ENCODE measurements around the gene MOSPD3. TPM values are rescaled to one million over a fixed set of nuclear protein-coding genes. Genes with fewer than 3 reads are reported as not detected.

The MOSPD3 gene
- total and polyA plus RNA-seq, 2 of the 13 experiments (the other 11 are each of a cell fraction or from before 2014, with no cell fraction given) = 7.6 to 8.8 TPM

GRCh38 chr7:100611983-100612729, at the start of gene MOSPD3 (continued):
- TF ChIP-seq, protein P1, sequence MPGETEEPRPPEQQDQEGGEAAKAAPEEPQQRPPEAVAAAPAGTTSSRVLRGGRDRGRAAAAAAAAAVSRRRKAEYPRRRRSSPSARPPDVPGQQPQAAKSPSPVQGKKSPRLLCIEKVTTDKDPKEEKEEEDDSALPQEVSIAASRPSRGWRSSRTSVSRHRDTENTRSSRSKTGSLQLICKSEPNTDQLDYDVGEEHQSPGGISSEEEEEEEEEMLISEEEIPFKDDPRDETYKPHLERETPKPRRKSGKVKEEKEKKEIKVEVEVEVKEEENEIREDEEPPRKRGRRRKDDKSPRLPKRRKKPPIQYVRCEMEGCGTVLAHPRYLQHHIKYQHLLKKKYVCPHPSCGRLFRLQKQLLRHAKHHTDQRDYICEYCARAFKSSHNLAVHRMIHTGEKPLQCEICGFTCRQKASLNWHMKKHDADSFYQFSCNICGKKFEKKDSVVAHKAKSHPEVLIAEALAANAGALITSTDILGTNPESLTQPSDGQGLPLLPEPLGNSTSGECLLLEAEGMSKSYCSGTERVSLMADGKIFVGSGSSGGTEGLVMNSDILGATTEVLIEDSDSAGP (CRISPR knock-in tag; IDR thresholded peaks at IDR 0.05; ENCODE audit: borderline replicate concordance) = peak; percentile 59; the same call in 1 of the 2 replicates
- TF ChIP-seq GABPA (IDR thresholded peaks at IDR 0.05; ENCODE audit: low read depth, low read length) (peak; percentile 63), GABPA (CRISPR knock-in tag; IDR thresholded peaks at IDR 0.05; ENCODE audit: low read depth) (peak; percentile 83), ZNF772 (CRISPR knock-in tag; IDR thresholded peaks at IDR 0.05) (peak; percentile 66; the same call in 1 of the 2 replicates), NFYB (CRISPR knock-in tag; IDR thresholded peaks at IDR 0.05) (peak; percentile 92), GZF1 (CRISPR knock-in tag; IDR thresholded peaks at IDR 0.05) (no peak), TAF1 (CRISPR knock-in tag; IDR thresholded peaks at IDR 0.05) (peak; percentile 33; the same call in 1 of the 2 replicates), CREM (IDR thresholded peaks at IDR 0.05) (peak; percentile 80), CREM (CRISPR knock-in tag; IDR thresholded peaks at IDR 0.05) (no peak), FOXK1 (CRISPR knock-in tag; IDR thresholded peaks at IDR 0.05; ENCODE audit: borderline replicate concordance, low read depth) (peak; percentile 25; the same call in 1 of the 2 replicates), MTA3 (CRISPR knock-in tag; IDR thresholded peaks at IDR 0.05) (no peak), ZMYM4 (CRISPR knock-in tag; IDR thresholded peaks at IDR 0.05) (peak; percentile 50), ZFX (CRISPR knock-in tag; IDR thresholded peaks at IDR 0.05; ENCODE audit: low read depth) (peak; percentile 1; the same call in 1 of the 2 replicates), HDAC1 (CRISPR knock-in tag; IDR thresholded peaks at IDR 0.05) (peak; percentile 56), HNF4A (CRISPR knock-in tag; IDR thresholded peaks at IDR 0.05) (0 out of 2 replicates have a peak, but pooled peaks have one; percentile 9), ISX (CRISPR knock-in tag; conservative IDR thresholded peaks at IDR 0.05) (no peak; the same call in 1 of the 2 replicates), RELA (CRISPR knock-in tag; IDR thresholded peaks at IDR 0.05) (peak; percentile 59; the same call in 1 of the 2 replicates), TGIF2 (CRISPR knock-in tag; IDR thresholded peaks at IDR 0.05) (0 out of 2 replicates have a peak, but pooled peaks have one; percentile 41), E2F5 (CRISPR knock-in tag; conservative IDR thresholded peaks at IDR 0.05) (no peak), SP1 (IDR thresholded peaks at IDR 0.05) (no peak), SP1 (CRISPR knock-in tag; IDR thresholded peaks at IDR 0.05) (peak; percentile 50; the same call in 1 of the 2 replicates), PTBP1 (IDR thresholded peaks at IDR 0.05; ENCODE audit: low read depth, low read length, poor library complexity, severe bottlenecking) (no peak), ETV5 (CRISPR knock-in tag; IDR thresholded peaks at IDR 0.05; ENCODE audit: borderline replicate concordance) (peak; percentile 43; the same call in 1 of the 2 replicates), SAP130 (CRISPR knock-in tag; IDR thresholded peaks at IDR 0.05; ENCODE audit: low read depth) (peak; percentile 78; the same call in 1 of the 2 replicates)
- TF ChIP-seq, protein P2, sequence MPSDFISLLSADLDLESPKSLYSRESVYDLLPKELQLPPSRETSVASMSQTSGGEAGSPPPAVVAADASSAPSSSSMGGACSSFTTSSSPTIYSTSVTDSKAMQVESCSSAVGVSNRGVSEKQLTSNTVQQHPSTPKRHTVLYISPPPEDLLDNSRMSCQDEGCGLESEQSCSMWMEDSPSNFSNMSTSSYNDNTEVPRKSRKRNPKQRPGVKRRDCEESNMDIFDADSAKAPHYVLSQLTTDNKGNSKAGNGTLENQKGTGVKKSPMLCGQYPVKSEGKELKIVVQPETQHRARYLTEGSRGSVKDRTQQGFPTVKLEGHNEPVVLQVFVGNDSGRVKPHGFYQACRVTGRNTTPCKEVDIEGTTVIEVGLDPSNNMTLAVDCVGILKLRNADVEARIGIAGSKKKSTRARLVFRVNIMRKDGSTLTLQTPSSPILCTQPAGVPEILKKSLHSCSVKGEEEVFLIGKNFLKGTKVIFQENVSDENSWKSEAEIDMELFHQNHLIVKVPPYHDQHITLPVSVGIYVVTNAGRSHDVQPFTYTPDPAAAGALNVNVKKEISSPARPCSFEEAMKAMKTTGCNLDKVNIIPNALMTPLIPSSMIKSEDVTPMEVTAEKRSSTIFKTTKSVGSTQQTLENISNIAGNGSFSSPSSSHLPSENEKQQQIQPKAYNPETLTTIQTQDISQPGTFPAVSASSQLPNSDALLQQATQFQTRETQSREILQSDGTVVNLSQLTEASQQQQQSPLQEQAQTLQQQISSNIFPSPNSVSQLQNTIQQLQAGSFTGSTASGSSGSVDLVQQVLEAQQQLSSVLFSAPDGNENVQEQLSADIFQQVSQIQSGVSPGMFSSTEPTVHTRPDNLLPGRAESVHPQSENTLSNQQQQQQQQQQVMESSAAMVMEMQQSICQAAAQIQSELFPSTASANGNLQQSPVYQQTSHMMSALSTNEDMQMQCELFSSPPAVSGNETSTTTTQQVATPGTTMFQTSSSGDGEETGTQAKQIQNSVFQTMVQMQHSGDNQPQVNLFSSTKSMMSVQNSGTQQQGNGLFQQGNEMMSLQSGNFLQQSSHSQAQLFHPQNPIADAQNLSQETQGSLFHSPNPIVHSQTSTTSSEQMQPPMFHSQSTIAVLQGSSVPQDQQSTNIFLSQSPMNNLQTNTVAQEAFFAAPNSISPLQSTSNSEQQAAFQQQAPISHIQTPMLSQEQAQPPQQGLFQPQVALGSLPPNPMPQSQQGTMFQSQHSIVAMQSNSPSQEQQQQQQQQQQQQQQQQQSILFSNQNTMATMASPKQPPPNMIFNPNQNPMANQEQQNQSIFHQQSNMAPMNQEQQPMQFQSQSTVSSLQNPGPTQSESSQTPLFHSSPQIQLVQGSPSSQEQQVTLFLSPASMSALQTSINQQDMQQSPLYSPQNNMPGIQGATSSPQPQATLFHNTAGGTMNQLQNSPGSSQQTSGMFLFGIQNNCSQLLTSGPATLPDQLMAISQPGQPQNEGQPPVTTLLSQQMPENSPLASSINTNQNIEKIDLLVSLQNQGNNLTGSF (CRISPR knock-in tag; IDR thresholded peaks at IDR 0.05) = no peak
